ENCODE data around the gene SMARCC1. TPM values are rescaled to one million over a fixed set of nuclear protein-coding genes. Genes with fewer than 3 reads are reported as not detected.
"Not testable (repeated sequence)": the region's sequence is repeated elsewhere in the genome, so short reads cannot be mapped to it uniquely, and the experiment has no call there.

SMARCC1 gene
- total RNA-seq, 2 experiments from 2014 or later, result 106 to 113 TPM

GRCh38 chr3:47722859-47723258, 58.8 kb downstream of the SMARCC1 start:
- Mint-ChIP-seq H3K4me1 (ENCODE audit: low read depth) (peaks cover 3% of the 10 kb centered on the region), H3K27ac (no peak overlapping the region), H3K4me3 (no peak overlapping the region), H3K27me3 (no peaks in the 10 kb centered on the region), H3K9me3 (no peaks in the 10 kb centered on the region), H3K36me3 (ENCODE audit: low read depth) (peaks cover 17% of the 10 kb centered on the region)
- ChIA-PET POLR2A (no interaction called here), CTCF (no interaction called here)
- ATAC-seq (no peak), DNase-seq (no peak)
- no peak for TF ChIP-seq CTCF (IDR thresholded peaks at IDR 0.05)
- intact Hi-C loops (cut with micrococcal nuclease), result no loop called here

GRCh38 chr3:47717448-47717847, 64.2 kb downstream of the SMARCC1 start:
- intact Hi-C loops (cut with micrococcal nuclease); DNase-seq; POLR2A ChIA-PET; CTCF ChIA-PET; ATAC-seq; H3K4me3 Mint-ChIP-seq; H3K9me3 Mint-ChIP-seq; H3K27me3 Mint-ChIP-seq: not testable (repeated sequence)
- Mint-ChIP-seq H3K36me3 (ENCODE audit: low read depth) (peaks cover 30% of the 10 kb centered on the region), H3K4me1 (ENCODE audit: low read depth) (peaks cover 14% of the 10 kb centered on the region), H3K27ac (peak overlapping the region; percentile 7)

GRCh38 chr3:47716656-47717055, 65.0 kb downstream of the SMARCC1 start:
- H3K4me1 Mint-ChIP-seq (ENCODE audit: low read depth), result peaks cover 11% of the 10 kb centered on the region
- intact Hi-C loops (cut with micrococcal nuclease), result no loop called here
- H3K36me3 Mint-ChIP-seq (ENCODE audit: low read depth), result peaks cover 31% of the 10 kb centered on the region
- no peaks in the 10 kb centered on the region for H3K9me3 Mint-ChIP-seq
- peak overlapping the region; percentile 67 for H3K27ac Mint-ChIP-seq
- CTCF ChIA-PET, result no interaction called here
- no peaks in the 10 kb centered on the region for H3K27me3 Mint-ChIP-seq
- no peak overlapping the region for H3K4me3 Mint-ChIP-seq
- POLR2A ChIA-PET, result no interaction called here
- DNase-seq (no peak), ATAC-seq (no peak)
- no peak for TF ChIP-seq CTCF (IDR thresholded peaks at IDR 0.05)

- no peak for ATAC-seq
- POLR2A ChIA-PET, result no interaction called here
These were observed 65.8 kb downstream of the SMARCC1 start for GRCh38 chr3:47715928-47716327.

GRCh38 chr3:47714606-47715005, 67.1 kb downstream of the SMARCC1 start:
- H3K36me3 Mint-ChIP-seq (ENCODE audit: low read depth), result peaks cover 31% of the 10 kb centered on the region
- intact Hi-C loops (cut with micrococcal nuclease), result no loop called here
- H3K27me3 Mint-ChIP-seq, result no peaks in the 10 kb centered on the region
- ChIA-PET POLR2A (interaction anchor here (0.6 kb wide), 1 partner anchor 73 kb away, joined by 4 read pairs; no protein-coding TSS in a partner anchor), CTCF (interaction anchor here (1.5 kb wide), 1 partner anchor 29 kb away, joined by 3 read pairs; no protein-coding TSS in a partner anchor)
- H3K4me1 Mint-ChIP-seq (ENCODE audit: low read depth), result peaks cover 11% of the 10 kb centered on the region
- DNase-seq (no peak), ATAC-seq (no peak)
- no peak overlapping the region for H3K4me3 Mint-ChIP-seq
- no peak for TF ChIP-seq CTCF (IDR thresholded peaks at IDR 0.05)
- no peaks in the 10 kb centered on the region for H3K9me3 Mint-ChIP-seq
- H3K27ac Mint-ChIP-seq, result no peak overlapping the region

More at GRCh38 chr3:47715928-47716327, 65.8 kb downstream of the SMARCC1 start:
- CTCF ChIA-PET, result no interaction called here
- Mint-ChIP-seq H3K27me3 (no peaks in the 10 kb centered on the region), H3K27ac (no peak overlapping the region), H3K4me1 (ENCODE audit: low read depth) (peaks cover 11% of the 10 kb centered on the region), H3K36me3 (ENCODE audit: low read depth) (peaks cover 32% of the 10 kb centered on the region), H3K9me3 (no peaks in the 10 kb centered on the region), H3K4me3 (no peak overlapping the region)
- no peak for TF ChIP-seq CTCF (IDR thresholded peaks at IDR 0.05)
- no peak for DNase-seq
- intact Hi-C loops (cut with micrococcal nuclease), result no loop called here

GRCh38 chr3:47713655-47714054, 68.0 kb downstream of the SMARCC1 start:
- Mint-ChIP-seq H3K4me3 (no peak overlapping the region), H3K27me3 (no peaks in the 10 kb centered on the region), H3K27ac (peak overlapping the region; percentile 9), H3K36me3 (ENCODE audit: low read depth) (peaks cover 36% of the 10 kb centered on the region), H3K9me3 (no peaks in the 10 kb centered on the region), H3K4me1 (ENCODE audit: low read depth) (peaks cover 11% of the 10 kb centered on the region)
- ChIA-PET POLR2A (interaction anchor here (1.4 kb wide), 1 partner anchor 9 kb away, joined by 3 read pairs; no protein-coding TSS in a partner anchor), CTCF (no interaction called here)
- intact Hi-C loops (cut with micrococcal nuclease), result no loop called here
- no peak for TF ChIP-seq CTCF (IDR thresholded peaks at IDR 0.05)
- no peak for ATAC-seq
- no peak for DNase-seq
